Measurements from ENCODE around the gene FOXO4. TPM values are rescaled to one million over a fixed set of nuclear protein-coding genes. Genes with fewer than 3 reads are reported as not detected.

FOXO4 gene
- total RNA-seq, 1 experiment from 2014 or later: 22.0 TPM

GRCh38 chrX:71107245-71107644 is 11.6 kb downstream of the FOXO4 start:
- H3K9me2 ChIP-seq (ENCODE audit: insufficient read depth): no peaks in the 10 kb centered on the region
- H4K20me1 ChIP-seq (ENCODE audit: insufficient read depth): no peaks in the 10 kb centered on the region
- ChIA-PET POLR2A (ENCODE audit: unreplicated experiment) (no interaction called here), CTCF (no interaction called here)
- H3K36me3 ChIP-seq (ENCODE audit: low read depth): no peaks in the 10 kb centered on the region
- no peak overlapping the region for H3K4me3 ChIP-seq
- no peaks in the 10 kb centered on the region for H3K27me3 ChIP-seq (ENCODE audit: insufficient read depth, low read depth)
- no peaks in the 10 kb centered on the region for H3K4me1 ChIP-seq (replicated peaks; ENCODE audit: insufficient read depth)
- no peaks in the 10 kb centered on the region for H3K9me3 ChIP-seq (ENCODE audit: insufficient read depth, low read depth)
- no peak for DNase-seq
- no peaks in the 10 kb centered on the region for H3F3A ChIP-seq (ENCODE audit: insufficient read depth, low read depth)
- no TSS peak for BruUV-seq (replicated peaks)
- intact Hi-C loops (cut with micrococcal nuclease; ENCODE audit: unreplicated experiment): no loop called here
- TF ChIP-seq CTCF (conservative IDR thresholded peaks at IDR 0.05): no peak
- TF ChIP-seq EZH2 (IDR thresholded peaks at IDR 0.05; ENCODE audit: low read depth): no peak
- H3K4me2 ChIP-seq: no peak overlapping the region
- no peak overlapping the region for H3K27ac ChIP-seq
- no peak overlapping the region for H2AFZ ChIP-seq
- H3K79me2 ChIP-seq (ENCODE audit: low read depth): no peaks in the 10 kb centered on the region

- POLR2A ChIA-PET (ENCODE audit: unreplicated experiment): no interaction called here
- no peaks in the 10 kb centered on the region for H3F3A ChIP-seq (ENCODE audit: insufficient read depth, low read depth)
- no peak overlapping the region for H2AFZ ChIP-seq
- no peaks in the 10 kb centered on the region for H3K4me1 ChIP-seq (replicated peaks; ENCODE audit: insufficient read depth)
- no peaks in the 10 kb centered on the region for H3K36me3 ChIP-seq (ENCODE audit: low read depth)
- TF ChIP-seq CTCF (conservative IDR thresholded peaks at IDR 0.05) (no peak), EZH2 (IDR thresholded peaks at IDR 0.05; ENCODE audit: low read depth) (no peak)
- no peak overlapping the region for H3K27ac ChIP-seq
- CTCF ChIA-PET: no interaction called here
- H3K4me2 ChIP-seq: no peak overlapping the region
- no peak overlapping the region for H3K4me3 ChIP-seq
- no peaks in the 10 kb centered on the region for H4K20me1 ChIP-seq (ENCODE audit: insufficient read depth)
- BruUV-seq (replicated peaks): no TSS peak
- no peaks in the 10 kb centered on the region for H3K27me3 ChIP-seq (ENCODE audit: insufficient read depth, low read depth)
- H3K79me2 ChIP-seq (ENCODE audit: low read depth): no peaks in the 10 kb centered on the region
- intact Hi-C loops (cut with micrococcal nuclease; ENCODE audit: unreplicated experiment): no loop called here
- no peaks in the 10 kb centered on the region for H3K9me3 ChIP-seq (ENCODE audit: insufficient read depth, low read depth)
- no peak for DNase-seq
- no peaks in the 10 kb centered on the region for H3K9me2 ChIP-seq (ENCODE audit: insufficient read depth)
Observed at GRCh38 chrX:71107762-71108360, 12.2 kb downstream of the FOXO4 start.

- H4K20me1 ChIP-seq (ENCODE audit: insufficient read depth): no peaks in the 10 kb centered on the region
Observed at GRCh38 chrX:71109051-71109450, 13.4 kb downstream of the FOXO4 start.

More at GRCh38 chrX:71109051-71109450, 13.4 kb downstream of the FOXO4 start:
- Histone ChIP-seq H3K4me2 (no peak overlapping the region), H3K9me3 (ENCODE audit: insufficient read depth, low read depth) (no peaks in the 10 kb centered on the region), H3K9me2 (ENCODE audit: insufficient read depth) (no peaks in the 10 kb centered on the region), H3K4me3 (no peak overlapping the region), H3K27me3 (ENCODE audit: insufficient read depth, low read depth) (no peaks in the 10 kb centered on the region), H2AFZ (no peak overlapping the region), H3K27ac (no peak overlapping the region), H3K79me2 (ENCODE audit: low read depth) (no peaks in the 10 kb centered on the region), H3K4me1 (replicated peaks; ENCODE audit: insufficient read depth) (no peaks in the 10 kb centered on the region), H3F3A (ENCODE audit: insufficient read depth, low read depth) (no peaks in the 10 kb centered on the region), H3K36me3 (ENCODE audit: low read depth) (no peaks in the 10 kb centered on the region)
- BruUV-seq (replicated peaks): no TSS peak
- TF ChIP-seq CTCF (conservative IDR thresholded peaks at IDR 0.05) (no peak), EZH2 (IDR thresholded peaks at IDR 0.05; ENCODE audit: low read depth) (no peak)
- intact Hi-C loops (cut with micrococcal nuclease; ENCODE audit: unreplicated experiment): no loop called here
- ChIA-PET POLR2A (ENCODE audit: unreplicated experiment) (no interaction called here), CTCF (no interaction called here)
- no peak for DNase-seq

Data from PC-9 (cell line).